PC-9 (cell line): ENCODE data around the gene AIFM1.

Source experiments
- EZH2 ChIP-seq: fragments of 200-600 bp; sonication (generic); IDR thresholded peaks from 2 replicates; pipeline ENCODE4 v1.8.0; 2017; ENCODE audit warnings: antibody characterized with exemption, low read depth
- TF ChIP-seq, protein P1 (sequence below): fragments of 200-600 bp; sonication (generic); conservative IDR thresholded peaks from 2 replicates; pipeline ENCODE4 v1.6.1; 2017; ENCODE audit warnings: mixed run types, antibody characterized with exemption, mild to moderate bottlenecking, moderate library complexity

DNA sequence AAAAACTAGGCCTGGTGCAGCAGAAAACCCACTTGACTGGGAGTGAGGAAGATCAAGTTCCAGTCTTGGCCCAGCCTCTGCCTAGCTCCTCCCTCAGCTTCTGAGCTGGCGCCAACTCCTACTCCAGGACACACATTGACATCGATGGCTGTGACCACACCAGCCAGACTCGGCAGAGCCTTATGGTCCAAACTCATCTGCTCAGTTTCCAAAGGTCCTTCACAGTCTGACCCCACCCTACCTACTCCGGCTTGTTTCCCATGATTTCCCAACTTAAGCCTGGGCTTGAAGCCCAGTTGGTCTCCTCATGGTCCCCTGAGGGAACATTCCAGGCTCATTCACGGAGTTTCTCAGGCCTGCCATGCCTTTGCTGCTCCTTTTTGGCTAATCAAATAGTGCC is 65.5 kb downstream of the AIFM1 start:
- TF ChIP-seq, protein P1, sequence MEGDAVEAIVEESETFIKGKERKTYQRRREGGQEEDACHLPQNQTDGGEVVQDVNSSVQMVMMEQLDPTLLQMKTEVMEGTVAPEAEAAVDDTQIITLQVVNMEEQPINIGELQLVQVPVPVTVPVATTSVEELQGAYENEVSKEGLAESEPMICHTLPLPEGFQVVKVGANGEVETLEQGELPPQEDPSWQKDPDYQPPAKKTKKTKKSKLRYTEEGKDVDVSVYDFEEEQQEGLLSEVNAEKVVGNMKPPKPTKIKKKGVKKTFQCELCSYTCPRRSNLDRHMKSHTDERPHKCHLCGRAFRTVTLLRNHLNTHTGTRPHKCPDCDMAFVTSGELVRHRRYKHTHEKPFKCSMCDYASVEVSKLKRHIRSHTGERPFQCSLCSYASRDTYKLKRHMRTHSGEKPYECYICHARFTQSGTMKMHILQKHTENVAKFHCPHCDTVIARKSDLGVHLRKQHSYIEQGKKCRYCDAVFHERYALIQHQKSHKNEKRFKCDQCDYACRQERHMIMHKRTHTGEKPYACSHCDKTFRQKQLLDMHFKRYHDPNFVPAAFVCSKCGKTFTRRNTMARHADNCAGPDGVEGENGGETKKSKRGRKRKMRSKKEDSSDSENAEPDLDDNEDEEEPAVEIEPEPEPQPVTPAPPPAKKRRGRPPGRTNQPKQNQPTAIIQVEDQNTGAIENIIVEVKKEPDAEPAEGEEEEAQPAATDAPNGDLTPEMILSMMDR: no peak
- TF ChIP-seq EZH2: no peak
